ENCODE results near the gene COLEC11. TPM values are rescaled to one million over a fixed set of nuclear protein-coding genes. Genes with fewer than 3 reads are reported as not detected.

COLEC11 gene
- total RNA-seq, 2 experiments from 2014 or later, result 0.47 TPM; not detected in 1

GRCh38 chr2:3689998-3690748, 95.3 kb downstream of the COLEC11 start:
- intact Hi-C loops (cut with DNase I, micrococcal nuclease), result no loop called here
- no peak overlapping the region for H3K4me3 Mint-ChIP-seq
- no peak overlapping the region for H3K27ac Mint-ChIP-seq
- H3K27ac ChIP-seq (ENCODE audit: low read depth in 1 of 2, low read length in 2 of 2), result no peak overlapping the region
- CTCF ChIA-PET, result no interaction called here
- no peaks in the 10 kb centered on the region for H3K4me1 Mint-ChIP-seq (ENCODE audit: low read depth)
- POLR2A ChIA-PET, result no interaction called here
- no peak overlapping the region for H3K4me3 ChIP-seq (ENCODE audit: low read length)
- no peak for DNase-seq
- peaks cover 4 to 7% of the 10 kb centered on the region in 2 experiments for H3K27me3 ChIP-seq (ENCODE audit: control insufficient read depth in 1 of 2, insufficient read depth in 2 of 2, low read length in 2 of 2)
- H3K36me3 Mint-ChIP-seq (ENCODE audit: low read depth), result no peaks in the 10 kb centered on the region
- no peaks in the 10 kb centered on the region for H3K36me3 ChIP-seq (ENCODE audit: insufficient read depth, low read length)
- no peak for TF ChIP-seq CTCF (IDR thresholded peaks at IDR 0.05)
- H3K4me1 ChIP-seq (ENCODE audit: insufficient read depth, low read length), result no peaks in the 10 kb centered on the region
- H3K9me3 ChIP-seq (ENCODE audit: control insufficient read depth in 1 of 2, insufficient read depth in 1 of 2, low read length in 2 of 2), result peaks cover 0 to 6% of the 10 kb centered on the region in 2 experiments
- ATAC-seq (ENCODE audit: poor library complexity), result no peak
- H3K9me3 Mint-ChIP-seq, result peaks cover 4% of the 10 kb centered on the region
- H3K27me3 Mint-ChIP-seq, result peaks cover 30% of the 10 kb centered on the region

GRCh38 chr2:3692375-3692774, 97.5 kb downstream of the COLEC11 start:
- Histone ChIP-seq H3K36me3 (ENCODE audit: insufficient read depth, low read length) (no peaks in the 10 kb centered on the region), H3K27me3 (ENCODE audit: control insufficient read depth in 1 of 2, insufficient read depth in 2 of 2, low read length in 2 of 2) (peaks cover 7 to 8% of the 10 kb centered on the region in 2 experiments), H3K4me1 (ENCODE audit: insufficient read depth, low read length) (no peaks in the 10 kb centered on the region), H3K27ac (ENCODE audit: low read depth in 1 of 2, low read length in 2 of 2) (no peak overlapping the region), H3K4me3 (ENCODE audit: low read length) (no peak overlapping the region), H3K9me3 (ENCODE audit: control insufficient read depth in 1 of 2, insufficient read depth in 1 of 2, low read length in 2 of 2) (peaks cover 0 to 6% of the 10 kb centered on the region in 2 experiments)
- Mint-ChIP-seq H3K27me3 (peaks cover 38% of the 10 kb centered on the region), H3K36me3 (ENCODE audit: low read depth) (no peaks in the 10 kb centered on the region), H3K4me1 (ENCODE audit: low read depth) (no peaks in the 10 kb centered on the region), H3K4me3 (no peak overlapping the region), H3K27ac (no peak overlapping the region), H3K9me3 (peaks cover 3% of the 10 kb centered on the region)
- DNase-seq (no peak), ATAC-seq (ENCODE audit: poor library complexity) (no peak)
- intact Hi-C loops (cut with DNase I, micrococcal nuclease), result no loop called here
- TF ChIP-seq CTCF (IDR thresholded peaks at IDR 0.05), result no peak
- CTCF ChIA-PET, result no interaction called here
- POLR2A ChIA-PET, result no interaction called here

Other genes with a start within 250 kb of the COLEC11 start
- gene EIPR1, start 217.3 kb upstream of the COLEC11 start, total RNA-seq, result 10 to 100 TPM; 11.0 to 12.4 TPM
- gene TRAPPC12, start 215.4 kb upstream of the COLEC11 start, total RNA-seq, result 10 to 100 TPM; 49.8 to 64.0 TPM
- gene ADI1, start 75.6 kb upstream of the COLEC11 start, total RNA-seq, result 10 to 100 TPM; 28.4 to 30.2 TPM
- gene RNASEH1, start 36.8 kb upstream of the COLEC11 start, total RNA-seq, result 10 to 100 TPM; 31.5 to 31.9 TPM
- gene RPS7, start 19.9 kb upstream of the COLEC11 start, total RNA-seq, result 1,000 to 10,000 TPM; 2,016 to 2,098 TPM
- gene ALLC, start 63.1 kb downstream of the COLEC11 start, total RNA-seq, result not detected
- not detected for gene DCDC2C, start 108.5 kb downstream of the COLEC11 start, total RNA-seq